Measurements from ENCODE around the gene ARNT2. TPM values are rescaled to one million over a fixed set of nuclear protein-coding genes. Genes with fewer than 3 reads are reported as not detected.

ARNT2 gene
- total and polyA plus RNA-seq, 3 donors from 2014 or later = 34.3 to 58.7 (median 50.2) TPM

GRCh38 chr15:80403712-80404056 lies 498 bp upstream of the ARNT2 start:
- H3K27ac ChIP-seq = peak overlapping the region; percentile 69 to 83
- TF ChIP-seq CTCF (IDR thresholded peaks at IDR 0.05) (no peak), POLR2A (IDR thresholded peaks at IDR 0.05) (no peak)
- intact Hi-C loops (cut with DNase I; ENCODE audit: low total_unique reads) = no loop called here
- DNase-seq = no peak
- H3K36me3 ChIP-seq (ENCODE audit: low read depth, missing control alignments) = no peaks in the 10 kb centered on the region
- H3K9me3 ChIP-seq = no peaks in the 10 kb centered on the region
- peak overlapping the region; percentile 61 to 68 for H3K4me3 ChIP-seq
- peaks cover 3% of the 10 kb centered on the region for H3K4me1 ChIP-seq
- WGBS, 2 donors = 6% methylated on average over 3 to 22 of the region's 30 CpGs
- H3K27me3 ChIP-seq = no peaks in the 10 kb centered on the region

- 6 to 7% methylated on average over 27 to 33 of the region's 33 CpGs for WGBS, 2 donors
- H3K9me3 ChIP-seq = no peaks in the 10 kb centered on the region
- H3K36me3 ChIP-seq (ENCODE audit: low read depth, missing control alignments) = no peaks in the 10 kb centered on the region
- peak; percentile 86 for DNase-seq
- peaks cover 4% of the 10 kb centered on the region for H3K4me1 ChIP-seq
- intact Hi-C loops (cut with DNase I; ENCODE audit: low total_unique reads) = no loop called here
- H3K27me3 ChIP-seq = no peaks in the 10 kb centered on the region
- peak overlapping the region; percentile 37 to 83 for H3K27ac ChIP-seq
- TF ChIP-seq POLR2A (IDR thresholded peaks at IDR 0.05) = no peak
- H3K4me3 ChIP-seq = peak overlapping the region; percentile 61 to 68
Measured at GRCh38 chr15:80404761-80405553, 775 bp downstream of the ARNT2 start.

DNA sequence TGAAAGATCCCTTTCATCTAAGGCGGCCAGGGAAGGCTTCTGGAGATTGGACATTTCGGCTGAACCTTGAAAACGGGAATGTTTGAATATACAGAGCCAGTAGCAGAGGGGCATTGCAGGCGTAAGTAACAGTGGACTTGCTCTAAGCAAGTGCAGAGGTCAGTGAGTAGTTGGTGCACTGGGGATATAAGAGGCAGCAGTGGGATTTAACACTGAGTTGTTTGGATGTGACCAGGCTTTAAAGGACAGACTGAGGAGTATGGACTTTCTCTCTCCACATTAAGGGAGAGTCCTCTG lies 1.3 kb downstream of the ARNT2 start:
- H3K27ac ChIP-seq = peak overlapping the region; percentile 3 to 83
- no peaks in the 10 kb centered on the region for H3K27me3 ChIP-seq
- TF ChIP-seq CTCF (IDR thresholded peaks at IDR 0.05) (no peak), POLR2A (IDR thresholded peaks at IDR 0.05) (no peak)
- whole genome bisulfite sequencing, 2 donors = 46 to 56% methylated on average over 4 of the region's 4 CpGs
- peaks cover 8% of the 10 kb centered on the region for H3K4me1 ChIP-seq
- no peaks in the 10 kb centered on the region for H3K36me3 ChIP-seq (ENCODE audit: low read depth, missing control alignments)
- intact Hi-C loops (cut with DNase I; ENCODE audit: low total_unique reads) = no loop called here
- no peak for DNase-seq
- no peak overlapping the region for H3K4me3 ChIP-seq
- H3K9me3 ChIP-seq = no peaks in the 10 kb centered on the region

DNA sequence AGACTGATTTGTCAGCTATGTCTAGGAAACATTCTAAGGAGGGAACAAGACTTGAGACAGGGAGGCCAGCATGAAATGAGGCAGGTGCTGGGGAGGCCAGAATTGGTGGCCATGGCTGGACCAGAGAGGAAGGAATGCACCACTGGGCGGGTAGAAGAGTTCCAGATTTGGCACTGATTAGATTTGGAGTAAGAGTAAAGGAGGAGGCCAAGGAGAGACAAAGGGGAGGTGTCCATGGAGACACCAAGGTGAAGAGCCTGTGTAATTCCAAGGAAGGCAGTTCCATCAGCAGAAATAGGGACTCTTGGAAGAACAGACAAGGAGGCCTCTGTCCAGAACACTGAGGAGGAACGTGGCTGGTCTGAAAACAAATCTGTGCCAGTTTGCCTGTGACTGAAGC lies 1.8 kb downstream of the ARNT2 start:
- H3K27me3 ChIP-seq = no peaks in the 10 kb centered on the region
- no peak overlapping the region for H3K4me3 ChIP-seq
- no peaks in the 10 kb centered on the region for H3K36me3 ChIP-seq (ENCODE audit: low read depth, missing control alignments)
- intact Hi-C loops (cut with DNase I; ENCODE audit: low total_unique reads) = no loop called here
- TF ChIP-seq POLR2A (IDR thresholded peaks at IDR 0.05) (no peak), CTCF (IDR thresholded peaks at IDR 0.05) (no peak)
- DNase-seq = no peak
- H3K27ac ChIP-seq = peak overlapping the region; percentile 3 to 83
- WGBS, 2 donors = 48 to 57% methylated on average over 2 of the region's 2 CpGs
- H3K4me1 ChIP-seq = peaks cover 8% of the 10 kb centered on the region
- no peaks in the 10 kb centered on the region for H3K9me3 ChIP-seq

- no peak for TF ChIP-seq POLR2A (IDR thresholded peaks at IDR 0.05)
- no peak for TF ChIP-seq CTCF (IDR thresholded peaks at IDR 0.05)
- intact Hi-C loops (cut with DNase I; ENCODE audit: low total_unique reads) = no loop called here
- no peaks in the 10 kb centered on the region for H3K9me3 ChIP-seq
- peaks cover 19% of the 10 kb centered on the region for H3K4me1 ChIP-seq
- H3K4me3 ChIP-seq = no peak overlapping the region
- no peak for DNase-seq
- no peaks in the 10 kb centered on the region for H3K36me3 ChIP-seq (ENCODE audit: low read depth, missing control alignments)
- WGBS, 2 donors = 67 to 75% methylated on average over 1 of the region's 1 CpG
- H3K27ac ChIP-seq = no peak overlapping the region
- H3K27me3 ChIP-seq = no peaks in the 10 kb centered on the region
Measured at GRCh38 chr15:80411788-80412288, 7.7 kb downstream of the ARNT2 start.

Measured in testis (tissue), 3 donors.